ENCODE results near the gene MSLN.

MSLN gene

DNA sequence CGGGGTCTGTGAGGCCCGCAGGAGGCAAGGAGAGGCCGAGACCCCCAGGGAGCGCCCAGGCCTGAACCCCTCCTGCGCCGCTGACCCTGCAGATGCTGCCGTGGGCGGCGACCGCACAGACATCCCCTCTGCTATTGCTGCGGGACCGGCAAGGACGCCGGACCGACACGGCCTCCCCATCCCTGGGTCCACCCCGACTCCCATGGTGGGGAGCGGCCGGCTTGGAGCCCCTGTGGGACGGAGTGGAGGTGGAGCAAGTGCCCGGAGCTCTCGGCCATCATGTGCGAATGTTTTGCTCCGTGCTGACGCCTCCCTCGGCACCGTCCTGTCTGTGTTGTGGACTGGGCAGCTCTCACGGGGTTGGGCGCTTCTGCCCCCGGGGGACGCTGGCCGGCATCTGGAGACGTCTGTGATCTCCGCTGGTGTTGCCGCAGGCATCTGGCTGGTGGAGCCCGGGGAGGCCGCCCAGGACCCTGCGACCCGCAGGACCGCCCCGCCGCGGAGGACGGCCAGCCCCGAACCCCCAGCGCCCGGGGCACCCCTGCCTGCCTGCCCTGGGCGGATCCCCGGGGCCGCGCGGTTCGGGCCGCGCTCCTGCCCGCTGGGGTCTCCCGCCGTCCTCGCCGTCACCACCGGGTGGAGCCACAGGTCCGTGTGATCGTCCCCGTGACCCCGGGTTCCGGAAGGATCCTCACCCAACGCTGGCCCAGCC lies 52.8 kb downstream of the MSLN start:
- peak; percentile 62 for DNase-seq
- no peak overlapping the region for H3K27ac Mint-ChIP-seq
- no peak overlapping the region for H3K4me3 Mint-ChIP-seq
- CTCF ChIA-PET, result interaction anchor here (2.9 kb wide), 1 partner anchor 244 kb away, joined by 12 read pairs; no protein-coding TSS in a partner anchor
- peaks cover 6% of the 10 kb centered on the region for H3K4me1 Mint-ChIP-seq
- no peaks in the 10 kb centered on the region for H3K36me3 Mint-ChIP-seq
- peaks cover 84% of the 10 kb centered on the region for H3K27me3 Mint-ChIP-seq
- H3K9me3 Mint-ChIP-seq, result no peaks in the 10 kb centered on the region

DNA sequence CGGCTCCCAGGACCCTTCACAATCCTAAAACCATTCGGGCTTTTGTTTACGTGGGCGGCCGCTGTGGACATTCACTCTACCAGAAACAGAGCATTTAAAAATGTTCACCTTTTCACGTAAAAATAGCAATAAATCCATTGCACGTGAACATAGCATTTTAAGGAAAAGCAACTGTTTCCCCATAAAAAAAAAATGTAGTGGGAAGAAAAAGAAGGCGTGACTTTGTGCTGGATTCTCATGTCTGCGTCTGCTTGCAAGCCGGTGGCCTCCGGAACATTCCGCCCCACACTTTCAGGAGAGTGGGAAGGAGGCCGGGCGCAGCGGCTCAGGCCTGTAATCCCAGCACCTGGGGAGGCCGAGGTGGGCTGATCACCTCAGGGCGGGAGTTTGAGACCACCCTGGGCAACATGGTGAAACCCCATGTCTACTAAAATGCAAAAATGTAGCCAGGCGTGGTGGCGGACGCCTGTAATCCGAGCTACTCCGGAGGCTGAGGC lies 53.4 kb downstream of the MSLN start:
- CTCF ChIA-PET, result interaction anchor here (2.9 kb wide), 1 partner anchor 243 kb away, joined by 12 read pairs; no protein-coding TSS in a partner anchor
- DNase-seq, result no peak
- peaks cover 84% of the 10 kb centered on the region for H3K27me3 Mint-ChIP-seq
- H3K27ac Mint-ChIP-seq, result no peak overlapping the region
- H3K9me3 Mint-ChIP-seq, result no peaks in the 10 kb centered on the region
- H3K4me3 Mint-ChIP-seq, result no peak overlapping the region
- H3K36me3 Mint-ChIP-seq, result no peaks in the 10 kb centered on the region
- peaks cover 2% of the 10 kb centered on the region for H3K4me1 Mint-ChIP-seq

DNA sequence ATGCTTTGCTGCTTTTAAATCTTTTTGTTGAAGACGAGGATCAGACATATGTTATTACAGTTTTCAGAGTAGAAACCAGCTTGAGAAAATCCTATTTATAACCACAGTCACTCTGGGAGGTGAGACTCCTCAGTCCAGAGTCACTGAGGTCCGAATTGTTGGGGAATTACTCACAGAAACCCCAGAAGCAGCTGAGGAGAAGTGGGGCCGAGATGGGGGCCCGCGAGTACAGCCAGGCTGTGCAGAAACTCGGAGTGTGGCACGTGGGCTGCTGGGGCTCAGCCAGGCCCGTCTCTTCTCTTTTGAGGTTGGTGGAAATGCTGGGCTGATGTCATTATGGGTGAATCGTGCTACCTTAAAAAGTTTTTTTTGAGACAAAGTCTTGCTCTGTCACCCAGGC lies 54.4 kb downstream of the MSLN start:
- DNase-seq, result no peak
- Mint-ChIP-seq H3K9me3 (no peaks in the 10 kb centered on the region), H3K4me1 (peaks cover 10% of the 10 kb centered on the region), H3K4me3 (no peak overlapping the region), H3K36me3 (no peaks in the 10 kb centered on the region), H3K27me3 (peaks cover 84% of the 10 kb centered on the region), H3K27ac (no peak overlapping the region)
- CTCF ChIA-PET, result no interaction called here

DNA sequence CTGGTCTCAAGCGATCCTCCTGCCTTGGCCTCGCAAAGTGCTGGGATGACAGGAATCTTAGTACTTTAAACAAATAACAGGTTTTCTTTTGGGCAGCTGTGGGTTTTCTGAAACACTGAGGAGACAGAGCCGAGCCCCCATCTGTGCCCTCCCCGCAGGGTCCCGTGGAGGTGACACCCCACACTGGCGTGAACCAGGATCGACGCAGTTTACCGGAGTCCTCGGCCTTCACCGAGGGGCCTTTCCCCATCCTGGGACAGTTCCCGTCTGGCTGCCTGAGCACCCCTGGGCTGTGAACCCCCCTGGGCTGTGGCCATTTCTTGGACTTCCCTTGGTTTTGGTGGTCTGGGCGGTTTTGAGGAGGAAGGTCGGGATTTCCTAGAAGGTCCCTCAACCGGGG lies 55.3 kb downstream of the MSLN start:
- no peak for DNase-seq
- Mint-ChIP-seq H3K4me3 (no peak overlapping the region), H3K27ac (no peak overlapping the region), H3K36me3 (no peaks in the 10 kb centered on the region), H3K9me3 (no peaks in the 10 kb centered on the region), H3K27me3 (peaks cover 84% of the 10 kb centered on the region), H3K4me1 (peaks cover 13% of the 10 kb centered on the region)
- CTCF ChIA-PET, result no interaction called here

DNA sequence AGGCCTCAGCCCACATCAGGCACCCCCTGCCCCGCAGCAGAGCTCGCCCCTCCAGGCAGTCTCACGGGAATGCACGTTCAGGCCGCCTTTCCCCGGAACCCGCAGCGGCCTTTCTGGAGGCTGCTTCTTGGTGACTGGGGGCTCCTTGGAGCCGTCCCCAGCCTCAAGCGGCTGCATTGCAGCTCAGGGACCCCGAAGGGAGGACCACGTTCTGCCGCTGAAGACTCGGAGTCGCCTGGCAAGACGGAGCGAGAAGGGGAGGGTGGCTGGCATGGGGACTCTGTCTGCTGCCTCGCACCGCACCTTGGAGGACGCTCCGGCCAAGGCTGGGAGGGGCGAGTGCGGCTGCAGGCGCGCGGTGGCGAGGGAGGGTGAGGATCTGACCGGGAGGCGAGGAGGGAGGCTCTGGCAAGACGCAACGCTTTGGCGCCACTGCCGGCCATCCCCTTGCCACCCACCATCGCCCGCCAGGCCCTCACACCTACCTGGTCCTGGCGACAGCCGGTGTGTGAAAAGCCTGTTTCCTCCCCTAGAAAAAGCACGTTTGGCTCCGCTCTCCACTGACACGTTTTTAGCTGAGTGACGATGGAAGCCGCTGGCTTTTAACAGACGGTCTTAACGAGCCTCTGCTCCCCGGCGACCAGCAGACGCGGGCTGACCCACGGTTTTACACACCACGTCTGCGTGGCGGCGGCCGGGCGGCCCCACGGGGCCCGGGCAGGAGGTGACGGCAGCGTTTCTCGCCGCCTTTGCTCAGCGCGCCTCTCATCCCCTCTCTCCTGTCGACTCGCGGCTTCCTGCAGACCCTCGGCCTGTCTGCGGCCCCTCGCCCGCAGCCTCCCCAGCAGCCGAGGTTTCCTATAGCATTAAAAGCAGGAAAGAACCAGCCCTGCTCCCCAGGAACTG lies 56.7 kb downstream of the MSLN start:
- H3K4me1 Mint-ChIP-seq, result peaks cover 13% of the 10 kb centered on the region
- no peak for DNase-seq
- H3K27me3 Mint-ChIP-seq, result peaks cover 84% of the 10 kb centered on the region
- H3K9me3 Mint-ChIP-seq, result no peaks in the 10 kb centered on the region
- H3K27ac Mint-ChIP-seq, result no peak overlapping the region
- H3K4me3 Mint-ChIP-seq, result no peak overlapping the region
- no peaks in the 10 kb centered on the region for H3K36me3 Mint-ChIP-seq
- CTCF ChIA-PET, result no interaction called here

DNA sequence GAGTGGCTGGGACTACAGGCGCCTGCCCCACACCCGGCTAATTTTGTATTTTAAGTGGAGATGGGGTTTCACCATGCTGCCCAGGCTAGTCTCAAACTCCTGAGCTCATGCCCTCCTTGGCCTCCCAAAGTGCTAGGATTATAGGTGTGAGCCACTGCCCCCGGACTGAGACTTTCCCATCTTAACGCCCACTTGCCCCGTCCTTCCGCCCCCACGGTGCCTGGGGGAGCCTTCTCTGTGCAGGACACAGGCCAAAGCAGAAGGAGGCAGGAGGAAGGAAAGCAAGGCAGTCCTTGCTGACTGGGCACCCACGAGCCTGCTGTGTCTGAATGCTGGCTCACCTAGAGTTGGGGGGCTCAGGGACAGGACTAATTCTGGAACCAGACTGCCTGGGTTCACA lies 57.6 kb downstream of the MSLN start:
- Mint-ChIP-seq H3K4me1 (peaks cover 11% of the 10 kb centered on the region), H3K27me3 (peaks cover 75% of the 10 kb centered on the region), H3K27ac (no peak overlapping the region), H3K9me3 (no peaks in the 10 kb centered on the region), H3K36me3 (no peaks in the 10 kb centered on the region), H3K4me3 (no peak overlapping the region)
- DNase-seq, result no peak
- CTCF ChIA-PET, result no interaction called here
